ENCODE measurements around the gene CIBAR2.

Gene CIBAR2

GRCh38 chr16:85107532-85107931 lies 4.7 kb downstream of the CIBAR2 start:
- H3K4me3 ChIP-seq (ENCODE audit: low read depth, low read length), result no peak overlapping the region
- no peak for TF ChIP-seq CTCF (IDR thresholded peaks at IDR 0.05; ENCODE audit: low read depth, low read length)

GRCh38 chr16:85107083-85107482 lies 5.2 kb downstream of the CIBAR2 start:
- no peak for TF ChIP-seq CTCF (IDR thresholded peaks at IDR 0.05; ENCODE audit: low read depth, low read length)
- H3K4me3 ChIP-seq (ENCODE audit: low read depth, low read length), result no peak overlapping the region

GRCh38 chr16:85105475-85105874 lies 6.8 kb downstream of the CIBAR2 start:
- no peak overlapping the region for H3K4me3 ChIP-seq (ENCODE audit: low read depth, low read length)
- TF ChIP-seq CTCF (IDR thresholded peaks at IDR 0.05; ENCODE audit: low read depth, low read length), result no peak

GRCh38 chr16:85104821-85105391 lies 7.4 kb downstream of the CIBAR2 start:
- no peak overlapping the region for H3K4me3 ChIP-seq (ENCODE audit: low read depth, low read length)
- no peak for TF ChIP-seq CTCF (IDR thresholded peaks at IDR 0.05; ENCODE audit: low read depth, low read length)

GRCh38 chr16:85104147-85104546 lies 8.1 kb downstream of the CIBAR2 start:
- H3K4me3 ChIP-seq (ENCODE audit: low read depth, low read length), result no peak overlapping the region
- no peak for TF ChIP-seq CTCF (IDR thresholded peaks at IDR 0.05; ENCODE audit: low read depth, low read length)

- H3K4me3 ChIP-seq (ENCODE audit: low read depth, low read length), result no peak overlapping the region
- no peak for TF ChIP-seq CTCF (IDR thresholded peaks at IDR 0.05; ENCODE audit: low read depth, low read length)
Observed at GRCh38 chr16:85103114-85104079, 8.9 kb downstream of the CIBAR2 start.
